Choroid plexus epithelial cell (primary cell): ENCODE data around the gene WASF3.

Experiments
- DNase-seq: peaks from one replicate; pipeline ENCODE4 v3.0.0-alpha.2; 2010; ENCODE audit warnings: low read depth
- H3K4me3 ChIP-seq: 2 replicates; pipeline ENCODE4 v1.5.1; 2011; ENCODE audit warnings: low read depth, mild to moderate bottlenecking, control low read depth, low read length, moderate library complexity
- TF ChIP-seq, protein P1 (sequence below): conservative IDR thresholded peaks from 2 replicates; pipeline ENCODE4 v1.5.1; 2011; ENCODE audit warnings: low read depth, mild to moderate bottlenecking, control low read depth, inconsistent platforms, low read length, moderate library complexity

WASF3 gene

DNA sequence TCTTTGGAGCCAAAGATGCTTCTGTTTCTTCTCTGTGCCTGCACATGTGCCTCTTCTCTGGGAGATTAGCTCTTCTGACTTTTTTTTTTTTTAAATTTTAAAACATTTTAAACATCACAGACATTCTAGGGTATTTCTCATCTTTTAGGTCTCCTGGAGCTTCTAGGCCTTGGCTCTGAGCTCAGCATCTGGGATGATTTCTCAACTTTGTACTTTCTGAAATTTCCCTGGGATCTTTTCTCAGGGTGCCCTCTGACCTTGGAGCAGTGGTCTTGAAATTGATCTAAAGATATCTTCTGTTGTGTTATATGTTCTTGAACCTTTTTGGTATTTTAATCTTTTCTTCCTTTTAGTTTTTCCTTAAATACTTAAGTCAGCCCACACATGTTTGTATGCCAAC lies 6.2 kb downstream of the WASF3 start:
- TF ChIP-seq, protein P1, sequence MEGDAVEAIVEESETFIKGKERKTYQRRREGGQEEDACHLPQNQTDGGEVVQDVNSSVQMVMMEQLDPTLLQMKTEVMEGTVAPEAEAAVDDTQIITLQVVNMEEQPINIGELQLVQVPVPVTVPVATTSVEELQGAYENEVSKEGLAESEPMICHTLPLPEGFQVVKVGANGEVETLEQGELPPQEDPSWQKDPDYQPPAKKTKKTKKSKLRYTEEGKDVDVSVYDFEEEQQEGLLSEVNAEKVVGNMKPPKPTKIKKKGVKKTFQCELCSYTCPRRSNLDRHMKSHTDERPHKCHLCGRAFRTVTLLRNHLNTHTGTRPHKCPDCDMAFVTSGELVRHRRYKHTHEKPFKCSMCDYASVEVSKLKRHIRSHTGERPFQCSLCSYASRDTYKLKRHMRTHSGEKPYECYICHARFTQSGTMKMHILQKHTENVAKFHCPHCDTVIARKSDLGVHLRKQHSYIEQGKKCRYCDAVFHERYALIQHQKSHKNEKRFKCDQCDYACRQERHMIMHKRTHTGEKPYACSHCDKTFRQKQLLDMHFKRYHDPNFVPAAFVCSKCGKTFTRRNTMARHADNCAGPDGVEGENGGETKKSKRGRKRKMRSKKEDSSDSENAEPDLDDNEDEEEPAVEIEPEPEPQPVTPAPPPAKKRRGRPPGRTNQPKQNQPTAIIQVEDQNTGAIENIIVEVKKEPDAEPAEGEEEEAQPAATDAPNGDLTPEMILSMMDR, result no peak
- no peak overlapping the region for H3K4me3 ChIP-seq
- peak; percentile 71 for DNase-seq

DNA sequence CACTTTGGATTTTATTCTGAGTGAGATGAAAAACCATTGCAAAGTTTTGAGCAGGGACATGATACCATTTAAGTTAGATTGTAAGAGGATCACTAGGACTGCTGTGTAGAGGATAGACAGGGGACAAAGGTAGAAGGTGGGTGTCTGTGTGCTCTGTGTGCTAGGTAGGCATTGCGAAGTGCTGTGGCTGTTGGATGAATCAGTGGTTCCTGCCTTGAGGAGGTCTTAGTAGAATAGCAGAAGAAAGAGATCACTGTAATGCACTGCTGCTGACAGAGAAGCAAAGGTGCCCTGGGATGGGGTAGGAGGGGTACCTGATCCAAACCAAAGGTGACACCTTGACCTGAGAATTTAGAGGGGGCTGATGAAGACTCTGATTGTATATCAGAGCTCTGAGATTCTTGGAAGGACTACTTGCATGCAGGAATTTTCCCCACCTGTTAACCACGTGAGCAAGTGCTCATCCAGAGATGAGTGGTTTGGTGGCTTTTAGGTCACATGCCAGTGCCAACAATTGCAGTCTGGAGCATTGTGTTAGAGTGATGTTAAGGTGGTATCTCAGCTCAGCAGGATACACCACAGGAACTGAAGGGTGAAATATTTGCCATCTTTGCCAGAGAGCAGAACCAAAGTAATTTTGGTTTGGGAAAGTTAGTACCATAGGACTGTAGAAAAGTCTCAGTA lies 10.8 kb downstream of the WASF3 start:
- no peak for DNase-seq
- TF ChIP-seq, protein P1, result no peak
- no peak overlapping the region for H3K4me3 ChIP-seq

DNA sequence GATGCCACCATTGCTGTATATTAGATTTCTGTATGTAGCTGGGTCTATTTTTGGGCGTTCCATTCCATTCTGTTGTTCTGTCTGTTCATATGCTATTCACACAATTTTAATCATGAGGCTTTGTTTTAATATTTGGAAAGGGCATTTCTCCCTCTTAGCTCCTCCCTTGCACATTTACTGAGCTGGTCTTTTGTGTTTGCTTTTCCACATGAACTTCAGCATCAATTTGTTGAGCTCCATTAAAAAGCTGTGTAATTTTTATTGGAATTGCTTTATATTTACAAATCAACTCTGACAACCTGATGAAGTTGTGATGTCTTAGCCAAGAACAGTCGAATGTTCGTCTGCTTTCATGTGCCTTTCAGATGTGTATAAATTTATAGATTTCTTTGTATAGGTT lies 14.0 kb downstream of the WASF3 start:
- no peak overlapping the region for H3K4me3 ChIP-seq
- TF ChIP-seq, protein P1, result no peak
- DNase-seq, result no peak

DNA sequence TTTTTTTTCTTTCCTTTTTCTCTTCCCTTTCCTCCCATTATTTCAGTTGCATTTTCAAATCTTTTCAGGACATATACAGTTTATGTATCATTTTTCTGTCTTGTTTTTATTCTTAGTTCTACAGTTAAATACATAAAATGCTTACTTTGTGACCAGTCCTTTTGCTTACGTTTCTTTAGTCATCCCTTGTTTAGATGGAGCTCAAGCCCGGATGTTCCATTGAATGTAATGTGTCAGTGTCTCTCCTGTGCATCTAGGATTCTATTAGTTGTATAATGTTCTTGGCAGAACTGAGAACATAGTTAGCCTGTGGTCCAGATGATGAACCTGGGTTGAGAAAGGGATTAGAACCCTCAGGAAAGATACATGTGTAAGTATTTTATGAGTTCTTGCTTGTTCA lies 17.8 kb downstream of the WASF3 start:
- no peak overlapping the region for H3K4me3 ChIP-seq
- TF ChIP-seq, protein P1, result no peak

DNA sequence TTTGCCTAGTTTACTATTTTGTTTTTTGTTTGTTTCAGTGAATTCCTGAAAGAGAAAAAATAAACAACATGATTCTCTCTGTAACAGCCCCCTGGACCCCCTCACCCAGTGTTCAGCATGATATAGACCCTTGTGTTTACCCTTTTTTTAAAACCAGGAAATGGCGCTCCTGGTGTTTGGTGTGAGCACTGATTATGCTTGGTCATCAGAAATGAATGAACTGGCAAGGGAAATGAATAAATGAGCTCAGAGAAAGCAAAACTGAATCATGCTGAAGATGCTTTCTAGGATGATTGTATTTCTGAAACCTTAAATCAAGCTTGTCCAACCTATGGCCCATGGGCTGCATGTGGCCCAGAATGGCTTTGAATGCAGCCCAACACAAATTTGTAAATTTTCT lies 22.1 kb downstream of the WASF3 start:
- DNase-seq, result no peak
- TF ChIP-seq, protein P1, result no peak
- no peak overlapping the region for H3K4me3 ChIP-seq

More for the DNA sequence above, 17.8 kb downstream of the WASF3 start:
- no peak for DNase-seq

DNA sequence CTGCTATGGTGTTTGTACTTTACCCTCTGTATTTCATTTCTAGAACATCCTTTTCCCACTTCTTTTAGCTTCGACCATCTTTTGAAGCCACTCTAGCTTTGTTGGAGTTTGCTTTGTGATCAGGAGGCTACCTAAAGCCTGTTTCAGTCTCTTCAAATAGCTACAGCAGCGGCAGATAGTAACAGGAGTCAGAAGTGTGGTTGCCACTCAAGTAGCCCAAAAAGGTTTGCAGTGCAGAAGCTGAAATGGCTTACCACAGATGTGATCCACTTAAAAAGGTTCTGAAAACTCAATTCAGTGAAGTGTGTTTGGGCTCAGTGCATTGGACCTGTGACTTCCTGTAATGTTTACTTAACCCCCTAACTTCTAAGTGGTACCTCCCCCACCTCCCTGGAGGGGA lies 26.2 kb downstream of the WASF3 start:
- H3K4me3 ChIP-seq, result no peak overlapping the region
- TF ChIP-seq, protein P1, result no peak
- DNase-seq, result no peak

DNA sequence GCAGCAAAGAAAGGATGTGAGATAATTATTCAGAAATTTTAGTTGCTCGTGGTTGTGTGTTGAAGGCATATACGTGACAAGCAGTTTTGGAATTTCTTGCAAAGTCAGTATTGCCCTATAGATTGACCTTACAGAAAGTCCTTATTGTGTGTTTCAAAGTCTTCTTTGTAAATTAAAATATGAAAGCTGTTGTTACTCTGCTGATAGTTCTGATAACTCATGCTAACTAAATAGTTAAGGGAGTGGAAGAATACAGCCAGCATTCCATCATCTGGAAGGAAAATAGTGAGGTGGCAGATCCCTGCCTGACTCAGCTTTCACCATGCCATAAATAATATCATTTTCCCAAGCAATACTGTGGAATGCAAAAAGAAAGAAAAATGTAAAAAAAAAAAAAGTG lies 27.2 kb downstream of the WASF3 start:
- TF ChIP-seq, protein P1, result no peak
- no peak overlapping the region for H3K4me3 ChIP-seq
- DNase-seq, result peak; percentile 72
